HL-60/S4 treated with retinoic acid at 250 ng/mL for 4 days and 3 days (cell line): ENCODE measurements around the gene RIMS1.

ENCODE experiments used
- in situ Hi-C: fragments of 300-500 bp; cut with MboI; formaldehyde crosslinking; loops from 2 replicates; pipeline ENCODE4 v1.7.0; 2022; ENCODE audit warnings: low sequenced_read_pairs

Gene RIMS1, protein sequence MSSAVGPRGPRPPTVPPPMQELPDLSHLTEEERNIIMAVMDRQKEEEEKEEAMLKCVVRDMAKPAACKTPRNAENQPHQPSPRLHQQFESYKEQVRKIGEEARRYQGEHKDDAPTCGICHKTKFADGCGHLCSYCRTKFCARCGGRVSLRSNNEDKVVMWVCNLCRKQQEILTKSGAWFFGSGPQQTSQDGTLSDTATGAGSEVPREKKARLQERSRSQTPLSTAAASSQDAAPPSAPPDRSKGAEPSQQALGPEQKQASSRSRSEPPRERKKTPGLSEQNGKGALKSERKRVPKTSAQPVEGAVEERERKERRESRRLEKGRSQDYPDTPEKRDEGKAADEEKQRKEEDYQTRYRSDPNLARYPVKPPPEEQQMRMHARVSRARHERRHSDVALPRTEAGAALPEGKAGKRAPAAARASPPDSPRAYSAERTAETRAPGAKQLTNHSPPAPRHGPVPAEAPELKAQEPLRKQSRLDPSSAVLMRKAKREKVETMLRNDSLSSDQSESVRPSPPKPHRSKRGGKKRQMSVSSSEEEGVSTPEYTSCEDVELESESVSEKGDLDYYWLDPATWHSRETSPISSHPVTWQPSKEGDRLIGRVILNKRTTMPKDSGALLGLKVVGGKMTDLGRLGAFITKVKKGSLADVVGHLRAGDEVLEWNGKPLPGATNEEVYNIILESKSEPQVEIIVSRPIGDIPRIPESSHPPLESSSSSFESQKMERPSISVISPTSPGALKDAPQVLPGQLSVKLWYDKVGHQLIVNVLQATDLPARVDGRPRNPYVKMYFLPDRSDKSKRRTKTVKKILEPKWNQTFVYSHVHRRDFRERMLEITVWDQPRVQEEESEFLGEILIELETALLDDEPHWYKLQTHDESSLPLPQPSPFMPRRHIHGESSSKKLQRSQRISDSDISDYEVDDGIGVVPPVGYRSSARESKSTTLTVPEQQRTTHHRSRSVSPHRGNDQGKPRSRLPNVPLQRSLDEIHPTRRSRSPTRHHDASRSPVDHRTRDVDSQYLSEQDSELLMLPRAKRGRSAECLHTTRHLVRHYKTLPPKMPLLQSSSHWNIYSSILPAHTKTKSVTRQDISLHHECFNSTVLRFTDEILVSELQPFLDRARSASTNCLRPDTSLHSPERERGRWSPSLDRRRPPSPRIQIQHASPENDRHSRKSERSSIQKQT (N-terminal part only)

DNA sequence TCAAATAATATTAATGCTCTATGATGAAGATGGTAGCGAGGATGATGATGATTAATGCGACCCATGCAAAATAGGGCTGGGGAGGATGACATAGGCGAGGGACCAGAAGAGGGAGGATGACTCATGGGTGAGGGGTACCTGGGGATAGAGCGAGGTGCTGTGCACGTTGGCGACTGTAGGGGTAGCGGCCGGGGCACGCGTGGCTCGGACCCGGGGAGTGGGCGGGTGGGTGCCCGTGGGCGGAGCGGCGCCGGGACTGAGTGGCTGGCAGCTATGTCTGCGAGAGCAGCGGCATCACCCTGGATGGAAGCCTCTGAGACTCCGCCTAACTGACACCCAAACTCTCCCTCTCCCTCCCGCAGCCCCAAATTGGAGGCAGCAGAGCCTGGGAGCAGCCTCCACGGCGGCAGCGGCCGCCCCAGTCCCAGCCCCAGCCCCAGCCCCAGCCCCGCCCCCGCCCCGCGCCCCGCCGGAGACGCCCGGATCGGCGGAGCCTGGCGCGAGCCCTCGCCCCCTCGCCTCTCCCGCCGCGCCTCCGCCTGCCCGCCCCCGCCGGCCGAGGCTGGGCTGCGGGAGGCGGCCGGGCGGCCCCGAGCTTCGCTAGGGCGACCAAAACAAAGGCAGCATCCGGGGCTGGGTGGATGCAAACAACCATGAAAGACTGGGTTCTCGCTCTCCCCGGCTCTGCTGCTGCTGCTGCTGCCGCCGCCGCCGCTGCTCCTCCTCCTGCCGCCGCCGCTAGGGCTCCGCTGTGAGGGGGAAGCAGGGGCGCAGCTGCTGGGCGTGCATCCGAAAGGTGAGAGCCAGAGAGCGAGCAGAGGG, at the start of gene RIMS1:
Gene RIMS1 (plus strand): TSS at position 367 of the 822 bp plus-strand sequence. CDS start 474 bp downstream, outside the sequence.
- in situ Hi-C loops = no loop called here

DNA sequence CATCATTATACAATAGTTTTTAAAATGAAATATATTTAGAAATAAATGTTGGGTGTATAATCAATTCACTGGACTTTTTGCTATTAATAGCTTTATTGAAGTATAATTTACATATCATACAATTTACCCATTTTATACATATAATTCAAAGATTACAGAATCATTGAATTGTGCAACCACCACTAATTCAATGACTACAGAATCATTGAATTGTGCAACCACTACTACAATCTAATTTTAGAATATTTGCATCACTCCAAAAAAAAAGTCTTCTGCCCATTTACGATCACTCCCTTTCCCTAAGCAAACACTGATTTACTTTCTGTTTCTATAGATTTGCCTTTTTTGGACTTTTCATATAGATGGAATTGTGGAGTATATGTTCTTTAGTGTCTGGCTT, 35.1 kb upstream of the RIMS1 start:
- in situ Hi-C loops = no loop called here

DNA sequence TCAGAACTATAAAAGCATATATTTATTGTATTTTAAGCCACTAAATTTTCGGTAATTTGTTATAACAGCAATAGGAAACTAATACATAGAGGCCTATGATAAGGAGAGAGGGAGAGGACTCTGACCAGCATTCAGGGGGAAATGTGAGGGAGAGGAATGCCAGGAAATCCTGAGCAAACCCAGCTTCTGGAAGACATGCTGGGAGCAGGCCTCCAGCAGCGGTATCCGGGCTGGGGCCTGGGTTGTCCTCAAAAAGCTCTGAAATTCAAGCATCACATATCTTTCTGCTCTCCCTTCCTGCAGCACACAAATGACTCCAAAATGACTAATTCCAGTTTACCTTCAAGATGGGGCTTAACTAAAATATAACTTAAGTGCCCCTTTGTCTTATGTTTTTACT, 33.4 kb upstream of the RIMS1 start:
- in situ Hi-C loops = no loop called here

DNA sequence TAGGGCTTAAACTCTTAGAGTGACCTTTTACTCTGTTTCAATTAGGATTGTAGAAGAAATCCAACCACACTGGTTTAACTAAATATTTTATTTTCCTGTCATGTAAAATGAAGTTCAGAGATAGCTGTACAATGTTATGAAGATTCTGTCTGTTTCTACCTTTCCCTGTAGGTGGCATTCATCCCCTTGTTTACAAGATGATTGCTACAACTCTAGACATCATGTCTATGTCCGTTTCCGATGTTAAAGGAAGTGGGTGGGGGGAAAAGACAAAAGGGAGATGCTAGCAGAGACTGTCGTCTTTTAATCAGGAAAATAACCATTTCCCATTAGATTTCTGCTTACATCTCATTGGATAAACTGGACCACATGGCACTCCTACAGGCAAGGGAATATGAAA, 30.9 kb upstream of the RIMS1 start:
- in situ Hi-C loops = no loop called here

DNA sequence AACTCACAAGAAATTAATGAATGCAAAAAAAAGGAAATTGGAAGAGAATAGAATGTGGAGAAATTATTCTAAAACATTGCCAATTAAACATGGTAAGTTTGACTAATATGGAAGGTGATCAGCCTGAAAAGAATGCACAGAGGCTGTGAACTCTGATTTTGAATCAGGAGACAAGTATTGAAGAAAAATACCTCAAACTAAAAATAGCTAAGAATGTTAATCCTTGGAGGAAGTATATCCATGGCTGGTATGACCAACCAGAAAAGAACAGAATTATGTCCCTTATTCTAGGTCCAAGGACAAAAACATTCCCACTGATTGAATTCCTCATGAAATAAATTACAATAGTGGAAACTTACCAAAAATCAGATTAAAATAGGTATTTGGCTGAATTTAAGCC, 7.3 kb upstream of the RIMS1 start:
- in situ Hi-C loops = no loop called here

DNA sequence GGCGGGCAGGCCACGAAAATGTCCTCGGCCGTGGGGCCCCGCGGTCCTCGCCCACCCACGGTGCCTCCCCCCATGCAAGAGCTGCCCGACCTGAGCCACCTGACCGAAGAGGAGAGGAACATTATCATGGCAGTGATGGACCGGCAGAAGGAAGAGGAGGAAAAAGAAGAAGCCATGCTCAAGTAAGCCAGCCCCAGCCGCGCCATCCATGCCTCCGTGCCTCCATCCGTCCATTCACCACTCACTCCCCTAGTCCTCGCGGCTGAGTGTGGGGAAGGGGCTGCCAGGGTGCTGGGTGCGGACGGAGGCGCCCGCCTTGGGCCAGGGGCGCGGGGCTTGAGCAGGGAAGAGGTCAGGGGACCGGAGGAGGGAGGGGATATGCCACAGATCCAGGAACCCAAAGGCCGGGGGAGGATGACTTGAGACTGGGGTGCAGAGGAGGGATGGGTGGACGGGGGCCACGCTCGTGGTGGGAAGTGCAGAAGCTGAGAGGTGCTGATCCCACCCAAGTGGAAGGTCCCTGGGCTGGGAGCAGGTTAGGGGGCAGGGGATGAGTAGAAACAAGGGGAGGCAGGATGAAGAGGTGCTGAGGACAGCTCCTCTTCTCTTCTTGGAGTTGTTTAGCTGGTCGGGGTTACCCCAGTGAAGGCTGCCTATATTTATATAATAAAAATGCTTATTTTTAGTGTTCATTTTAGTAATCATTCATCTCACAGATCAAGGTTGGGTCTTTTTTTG, 825 bp downstream of the RIMS1 start:
- in situ Hi-C loops = no loop called here

DNA sequence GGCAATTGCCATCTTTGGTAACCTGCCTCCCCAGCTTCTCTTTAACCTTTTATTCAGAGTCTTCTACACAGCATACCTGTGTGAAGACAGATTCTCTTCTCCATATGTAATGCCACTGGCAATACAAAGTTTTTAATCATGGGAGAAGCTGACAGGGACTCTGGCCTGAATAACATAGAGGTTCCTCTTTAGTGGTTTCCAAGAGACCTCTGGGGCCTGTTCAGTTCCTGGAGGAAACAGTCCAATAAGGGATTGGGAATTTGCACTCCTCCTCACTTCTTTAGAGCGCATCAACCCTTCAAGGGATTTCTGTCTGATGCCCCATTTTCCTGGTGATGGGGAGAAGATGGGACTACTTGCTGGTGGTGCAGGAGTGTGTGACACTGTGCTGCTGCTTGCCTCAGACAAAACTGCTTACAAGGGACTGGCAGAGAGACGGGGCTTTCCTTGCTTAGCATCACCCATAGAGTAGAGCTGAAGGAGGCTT, 1.4 kb downstream of the RIMS1 start:
- in situ Hi-C loops = no loop called here

DNA sequence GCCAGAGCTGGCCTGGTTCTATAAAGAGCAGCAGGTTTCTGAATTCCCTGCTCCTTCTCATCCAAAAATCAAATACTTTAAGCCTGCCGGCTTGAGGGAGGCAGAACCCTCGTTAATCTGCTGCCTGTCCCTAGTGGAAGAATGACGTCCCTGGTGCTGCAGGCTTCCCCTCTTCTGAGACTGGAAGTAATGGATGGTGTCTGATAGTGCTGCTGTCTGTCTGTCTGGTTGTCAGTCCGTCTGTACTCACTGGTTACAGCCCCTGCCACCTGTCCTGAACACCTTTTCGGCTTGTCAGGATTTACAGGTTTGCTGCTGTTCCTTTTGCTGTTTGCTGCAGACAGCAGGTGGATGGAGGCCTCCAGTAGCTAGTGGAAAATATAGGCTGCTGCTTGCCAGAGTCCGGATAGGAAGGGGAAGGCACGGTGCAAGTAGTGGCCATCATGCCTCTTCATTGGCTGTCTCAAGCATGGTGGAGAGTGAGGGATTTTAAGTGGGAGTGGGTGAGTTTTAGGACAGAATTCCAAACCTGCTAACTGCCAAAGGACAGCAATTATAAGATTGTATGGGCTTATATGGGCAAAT, 2.5 kb downstream of the RIMS1 start:
- in situ Hi-C loops = no loop called here

DNA sequence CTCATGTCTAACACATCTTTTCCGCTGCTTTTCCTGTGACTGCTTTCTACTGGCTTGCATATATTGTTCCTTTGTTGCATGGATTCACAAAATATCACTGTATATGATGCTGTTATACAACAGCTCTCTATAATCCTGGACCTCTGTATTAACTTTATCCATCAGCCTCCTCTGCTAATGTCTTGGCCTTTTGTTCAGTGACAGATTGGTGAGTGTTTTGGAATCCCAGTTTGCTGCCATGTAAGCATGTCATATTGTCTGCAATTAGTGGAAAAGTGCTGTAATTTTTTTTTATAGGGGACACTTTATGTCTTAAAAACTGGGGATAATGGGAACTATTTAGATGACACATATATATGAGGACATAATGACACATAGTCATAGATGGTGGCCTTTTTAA, 3.0 kb downstream of the RIMS1 start:
- in situ Hi-C loops = no loop called here

DNA sequence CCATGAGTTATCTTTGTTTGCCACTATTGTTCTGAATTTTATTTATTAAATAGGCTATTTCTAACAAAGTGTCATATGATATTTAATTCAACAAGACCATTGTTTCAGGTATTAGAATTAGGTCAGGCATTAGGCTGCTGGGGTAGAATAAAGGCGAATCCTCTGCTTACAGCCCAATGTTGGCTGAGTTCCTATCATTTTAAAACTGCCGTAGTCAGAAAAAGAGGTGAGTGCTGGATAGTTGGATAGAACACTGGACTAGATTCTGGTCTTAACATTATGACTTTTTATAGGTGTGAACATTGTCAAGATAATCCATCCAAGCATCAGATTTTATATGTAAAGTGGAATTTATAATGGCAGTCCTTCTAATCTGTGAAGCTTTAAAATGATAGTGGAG, 6.3 kb downstream of the RIMS1 start:
- in situ Hi-C loops = no loop called here

DNA sequence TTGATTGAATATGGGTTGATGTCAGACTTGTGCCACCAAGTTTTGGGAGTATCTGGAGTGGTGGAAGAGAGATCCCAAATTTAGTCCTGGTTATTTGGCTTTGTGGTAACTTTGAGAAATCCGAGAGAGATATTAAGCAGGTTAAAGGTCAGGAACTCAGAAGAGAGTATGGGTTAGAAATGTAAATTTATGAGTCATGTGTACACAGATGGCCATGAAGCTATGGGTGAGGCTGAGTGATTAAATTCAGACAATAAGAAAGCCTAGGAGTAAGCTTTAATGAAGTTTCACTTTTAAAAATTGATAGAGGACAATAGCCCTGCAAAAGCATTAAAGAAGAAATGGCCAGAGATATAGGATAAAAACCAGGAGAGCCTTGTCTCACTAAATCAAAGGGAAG, 14.3 kb downstream of the RIMS1 start:
- in situ Hi-C loops = no loop called here

DNA sequence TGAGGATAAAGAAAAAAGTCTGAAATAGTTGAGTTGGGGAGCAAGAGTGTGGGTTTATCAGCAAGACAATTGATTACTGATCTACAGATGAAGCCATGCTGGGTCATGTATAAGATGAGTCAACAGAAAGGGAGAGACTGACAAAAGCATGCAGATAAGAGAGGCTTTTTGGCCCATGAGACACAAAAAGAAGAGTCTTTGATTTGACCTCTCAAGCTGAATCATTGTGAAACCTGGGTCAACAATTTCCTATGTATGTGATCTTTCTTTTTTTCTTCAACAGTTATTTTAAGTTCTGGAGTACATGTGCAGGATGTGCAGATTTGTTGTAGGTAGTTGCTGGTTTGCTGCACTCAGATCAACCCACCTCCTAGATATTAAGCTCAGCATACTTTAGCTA, 15.9 kb downstream of the RIMS1 start:
- in situ Hi-C loops = no loop called here

DNA sequence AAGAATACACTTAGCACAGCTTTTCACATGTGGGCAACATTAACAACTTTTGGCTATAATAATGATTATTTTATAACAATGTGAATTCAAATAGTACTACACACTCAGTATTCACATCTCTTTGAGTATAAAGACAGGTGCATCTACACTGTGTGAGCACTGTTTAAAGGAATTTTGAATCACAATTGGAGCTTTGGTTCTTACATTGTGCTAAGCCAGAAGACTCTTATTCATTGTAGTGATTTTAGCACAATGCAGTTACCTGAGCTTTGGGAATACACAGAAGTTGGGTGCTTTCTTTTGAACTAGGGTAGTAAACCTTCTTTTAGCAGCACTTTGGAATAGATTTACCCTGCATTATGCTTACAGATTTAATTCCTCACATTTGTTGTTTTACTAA, 20.5 kb downstream of the RIMS1 start:
- in situ Hi-C loops = no loop called here

DNA sequence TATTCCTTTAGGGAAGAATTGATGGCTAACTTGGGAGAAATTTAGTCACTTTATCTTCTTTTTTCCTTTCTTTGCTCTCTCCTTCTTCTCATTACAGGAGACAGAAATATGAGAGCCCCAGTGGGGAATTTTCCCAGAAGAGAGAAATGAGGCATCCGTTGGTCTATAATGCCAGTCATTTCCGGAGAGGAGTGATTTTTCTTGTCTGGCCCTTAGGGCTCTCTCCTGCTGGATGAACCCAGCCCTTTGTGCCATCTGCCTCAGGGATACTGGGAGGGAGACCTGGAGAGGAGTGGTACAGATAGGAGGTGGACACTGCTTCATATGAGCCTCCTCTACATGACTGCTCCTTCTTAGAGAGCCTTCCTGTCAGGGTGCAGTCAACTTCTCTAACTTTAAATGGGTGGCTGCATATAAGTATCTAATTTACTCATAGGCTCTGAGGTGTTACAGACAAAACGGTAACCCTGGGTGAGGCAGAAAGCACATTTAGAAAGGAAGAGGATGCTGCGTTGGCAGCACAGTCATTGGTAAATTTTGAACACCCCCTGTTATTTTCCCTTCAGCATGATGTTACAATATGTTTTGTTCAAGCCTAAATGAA, 21.9 kb downstream of the RIMS1 start:
- in situ Hi-C loops = no loop called here

DNA sequence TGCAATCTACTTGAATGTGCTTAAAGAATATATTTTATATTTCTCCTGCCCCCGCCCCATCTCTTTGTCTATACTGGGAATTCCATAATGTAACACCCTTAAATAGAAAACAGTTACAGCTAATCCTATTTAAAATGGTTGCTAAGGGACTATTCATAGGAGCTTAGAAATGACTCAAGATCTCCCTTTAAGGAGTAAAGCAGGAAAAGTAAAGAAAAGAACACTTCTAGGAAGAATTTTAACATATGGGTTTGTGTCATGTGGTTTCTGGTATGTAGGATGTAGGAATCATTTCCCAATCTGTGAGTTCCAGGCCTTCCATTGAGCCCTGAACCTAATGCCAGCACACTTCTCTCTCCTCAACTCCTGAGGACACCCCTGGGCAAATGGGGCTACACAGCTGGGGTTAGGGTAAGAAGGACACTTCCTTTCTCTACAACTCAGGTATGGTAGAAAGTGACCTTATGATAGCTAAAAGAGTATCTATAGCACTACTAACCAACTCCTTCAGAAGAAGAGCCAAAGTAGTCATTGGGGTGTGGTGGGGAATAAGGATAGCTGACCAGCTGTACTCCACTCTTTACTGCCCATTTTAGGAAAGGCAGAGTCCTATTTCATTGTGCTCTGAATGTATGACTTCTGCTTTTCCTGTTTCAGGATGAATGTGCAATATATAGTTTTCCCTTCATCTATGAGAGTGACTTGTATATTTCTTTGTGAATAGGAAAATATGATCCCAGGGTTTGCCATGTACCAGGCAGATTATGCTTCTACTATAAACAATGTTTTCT, 27.3 kb downstream of the RIMS1 start:
- in situ Hi-C loops = no loop called here

DNA sequence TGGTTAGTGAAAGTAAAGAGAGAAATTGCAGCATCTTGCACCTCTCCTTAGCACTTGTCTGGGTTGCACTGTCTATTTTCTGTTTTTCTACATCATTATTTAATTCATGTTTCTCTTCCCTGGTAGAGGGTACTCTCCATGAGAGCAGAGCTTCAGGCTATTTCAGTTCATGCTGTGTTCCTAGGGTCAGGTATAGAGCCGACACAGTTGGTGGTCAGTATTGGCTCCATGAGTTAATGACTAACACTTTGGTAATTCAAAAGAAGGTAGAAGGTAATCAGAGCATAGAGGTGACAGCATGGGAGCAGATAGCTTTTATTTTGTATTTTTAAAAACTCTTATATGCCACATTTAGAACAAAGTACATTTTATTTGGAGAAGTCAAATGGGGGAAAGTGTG, 42.7 kb downstream of the RIMS1 start:
- in situ Hi-C loops = no loop called here

DNA sequence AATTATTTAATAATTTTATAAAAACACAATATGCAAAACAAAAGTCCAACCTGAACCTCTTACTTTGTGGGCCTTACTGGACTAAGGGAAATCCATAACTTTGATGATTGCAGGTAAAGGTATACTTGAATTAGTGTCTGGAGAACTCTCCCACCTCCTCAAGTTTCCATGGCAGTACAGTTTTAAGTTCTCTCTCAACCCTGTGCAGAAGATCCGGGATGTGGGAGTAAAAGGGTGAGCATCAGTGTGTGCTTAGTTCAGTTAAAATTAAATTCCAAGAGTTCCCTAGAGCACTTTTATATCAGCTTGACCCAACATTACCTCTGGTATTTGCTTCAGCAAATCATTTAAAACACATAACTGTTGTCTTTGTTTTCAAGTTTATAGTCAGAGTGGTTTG, 47.5 kb downstream of the RIMS1 start:
- in situ Hi-C loops = no loop called here

DNA sequence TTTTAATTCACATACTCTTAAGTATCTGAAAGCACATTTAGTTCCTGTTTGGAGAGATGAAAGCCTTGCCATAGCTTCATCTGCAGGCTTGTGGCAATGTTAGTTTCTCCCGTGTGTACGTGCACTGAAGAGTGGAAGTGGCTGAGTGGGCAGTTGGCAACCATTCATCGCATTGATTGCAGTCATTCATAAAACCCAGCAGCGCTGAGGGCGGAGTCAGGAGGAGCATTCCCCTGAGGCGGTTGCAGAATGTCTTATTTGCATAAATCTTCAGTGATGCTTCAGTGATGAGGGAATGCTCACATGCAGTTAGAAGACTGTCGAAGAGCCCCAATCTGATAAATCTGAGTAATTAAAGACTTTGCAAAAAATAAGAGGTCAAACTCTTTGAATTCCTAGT, 79.1 kb downstream of the RIMS1 start:
- in situ Hi-C loops = no loop called here
